Mammary epithelial cell (primary cell): ENCODE data around the gene SHD.

Experiments used
- CTCF ChIP-seq, 2 donors: IDR thresholded peaks in 1 of 2; conservative IDR thresholded peaks in 1 of 2; 2 replicates each; pipeline ENCODE4 v1.5.1; 2011 to 2012; ENCODE audit warnings: inconsistent platforms in 2 of 2, low read length in 2 of 2, mild to moderate bottlenecking in 2 of 2, control low read depth in 1 of 2, low read depth in 1 of 2; ENCODE audit not compliant: insufficient read depth in 1 of 2; ENCODE audit errors: extremely low read depth in 1 of 2
- EZH2 ChIP-seq: IDR thresholded peaks from 2 replicates; pipeline ENCODE4 v1.6.1; 2012; ENCODE audit warnings: low read length, inconsistent platforms, borderline replicate concordance

GRCh38 chr19:4238831-4239230 is 40.2 kb upstream of the SHD start:
- no peak for TF ChIP-seq CTCF (conservative IDR thresholded peaks at IDR 0.05 in 1 of 2, IDR thresholded peaks at IDR 0.05 in 1 of 2; ENCODE audit: extremely low read depth in 1 of 2, insufficient read depth in 1 of 2, low read depth in 1 of 2, low read length in 2 of 2)
- no peak for TF ChIP-seq EZH2
